ENCODE results near the gene ZNFX1.
"Not testable (repeated sequence)": the region's sequence is repeated elsewhere in the genome, so short reads cannot be mapped to it uniquely, and the experiment has no call there.

ZNFX1 gene

GRCh38 chr20:49229381-49229780, 48.5 kb downstream of the ZNFX1 start:
- Histone ChIP-seq H3K4me3 (ENCODE audit: low read length in 2 of 2) (no peak overlapping the region), H3K36me3 (ENCODE audit: control insufficient read depth in 2 of 2, insufficient read depth in 2 of 2, low read length in 2 of 2) (peaks cover 61% of the 10 kb centered on the region in 2 donors), H3K27me3 (ENCODE audit: control insufficient read depth in 1 of 2, insufficient read depth in 2 of 2, low read length in 2 of 2) (no peaks in the 10 kb centered on the region), H3K27ac (ENCODE audit: low read length) (no peak overlapping the region), H3K9me3 (ENCODE audit: control insufficient read depth in 2 of 2, low read length in 2 of 2) (no peaks in the 10 kb centered on the region), H3K9ac (ENCODE audit: low read length in 2 of 2) (no peak overlapping the region), H3K4me1 (ENCODE audit: control insufficient read depth, insufficient read depth, low read length) (no peaks in the 10 kb centered on the region)

- Histone ChIP-seq H3K27ac (ENCODE audit: low read length) (no peak overlapping the region), H3K27me3 (ENCODE audit: control insufficient read depth in 1 of 2, insufficient read depth in 2 of 2, low read length in 2 of 2) (no peaks in the 10 kb centered on the region), H3K9ac (ENCODE audit: low read length in 2 of 2) (no peak overlapping the region), H3K4me3 (ENCODE audit: low read length in 2 of 2) (no peak overlapping the region), H3K9me3 (ENCODE audit: control insufficient read depth in 2 of 2, low read length in 2 of 2) (no peaks in the 10 kb centered on the region), H3K36me3 (ENCODE audit: control insufficient read depth in 2 of 2, insufficient read depth in 2 of 2, low read length in 2 of 2) (peaks cover 59 to 65% of the 10 kb centered on the region in 2 donors), H3K4me1 (ENCODE audit: control insufficient read depth, insufficient read depth, low read length) (no peaks in the 10 kb centered on the region)
Observed at GRCh38 chr20:49228676-49229075, 49.2 kb downstream of the ZNFX1 start.

GRCh38 chr20:49225896-49226295, 52.0 kb downstream of the ZNFX1 start:
- H3K9ac ChIP-seq (ENCODE audit: low read length in 2 of 2) = no peak overlapping the region
- H3K9me3 ChIP-seq (ENCODE audit: control insufficient read depth in 2 of 2, low read length in 2 of 2) = no peaks in the 10 kb centered on the region
- H3K4me3 ChIP-seq (ENCODE audit: low read length in 2 of 2) = no peak overlapping the region
- H3K27me3 ChIP-seq (ENCODE audit: control insufficient read depth in 1 of 2, insufficient read depth in 2 of 2, low read length in 2 of 2) = no peaks in the 10 kb centered on the region
- H3K4me1 ChIP-seq (ENCODE audit: control insufficient read depth, insufficient read depth, low read length) = no peaks in the 10 kb centered on the region
- H3K36me3 ChIP-seq (ENCODE audit: control insufficient read depth in 2 of 2, insufficient read depth in 2 of 2, low read length in 2 of 2) = peaks cover 54 to 68% of the 10 kb centered on the region in 2 donors
- no peak overlapping the region for H3K27ac ChIP-seq (ENCODE audit: low read length)

GRCh38 chr20:49219924-49220831, 57.7 kb downstream of the ZNFX1 start:
- no peaks in the 10 kb centered on the region for H3K9me3 ChIP-seq (ENCODE audit: control insufficient read depth in 2 of 2, low read length in 2 of 2)
- peaks cover 20% of the 10 kb centered on the region for H3K4me1 ChIP-seq (ENCODE audit: control insufficient read depth, insufficient read depth, low read length)
- no peaks in the 10 kb centered on the region for H3K27me3 ChIP-seq (ENCODE audit: control insufficient read depth in 1 of 2, insufficient read depth in 2 of 2, low read length in 2 of 2)
- H3K9ac ChIP-seq (ENCODE audit: low read length in 2 of 2) = peak overlapping the region; percentile 88 to 98
- H3K36me3 ChIP-seq (ENCODE audit: control insufficient read depth in 2 of 2, insufficient read depth in 2 of 2, low read length in 2 of 2) = peaks cover 27 to 31% of the 10 kb centered on the region in 2 donors
- peak overlapping the region; percentile 99 to 100 for H3K4me3 ChIP-seq (ENCODE audit: low read length in 2 of 2)
- peak overlapping the region; percentile 90 for H3K27ac ChIP-seq (ENCODE audit: low read length)

GRCh38 chr20:49219091-49219923, 58.5 kb downstream of the ZNFX1 start, which contains the start of gene DDX27:
TSS of gene DDX27 (plus strand) at chr20:49219416. CDS start at chr20:49219449, 33 bp downstream.
- Histone ChIP-seq H3K27me3 (ENCODE audit: control insufficient read depth in 1 of 2, insufficient read depth in 2 of 2, low read length in 2 of 2) (no peaks in the 10 kb centered on the region), H3K4me1 (ENCODE audit: control insufficient read depth, insufficient read depth, low read length) (peaks cover 20% of the 10 kb centered on the region), H3K9ac (ENCODE audit: low read length in 2 of 2) (peak within 1 kb of the TSS; percentile 88 to 98), H3K36me3 (ENCODE audit: control insufficient read depth in 2 of 2, insufficient read depth in 2 of 2, low read length in 2 of 2) (peaks cover 18 to 22% of the 10 kb centered on the region in 2 donors), H3K9me3 (ENCODE audit: control insufficient read depth in 2 of 2, low read length in 2 of 2) (no peaks in the 10 kb centered on the region), H3K4me3 (ENCODE audit: low read length in 2 of 2) (peak within 1 kb of the TSS; percentile 99 to 100), H3K27ac (ENCODE audit: low read length) (peak within 1 kb of the TSS; percentile 90)

- Histone ChIP-seq H3K36me3 (ENCODE audit: control insufficient read depth in 2 of 2, insufficient read depth in 2 of 2, low read length in 2 of 2) (peaks cover 15 to 16% of the 10 kb centered on the region in 2 donors), H3K9ac (ENCODE audit: low read length in 2 of 2) (peak overlapping the region in 1 of 2 donors; percentile 88), H3K27ac (ENCODE audit: low read length) (peak overlapping the region; percentile 31), H3K4me1 (ENCODE audit: control insufficient read depth, insufficient read depth, low read length) (peaks cover 20% of the 10 kb centered on the region), H3K4me3 (ENCODE audit: low read length in 2 of 2) (peak overlapping the region; percentile 99 to 100)
- not testable (repeated sequence) for H3K27me3 ChIP-seq (ENCODE audit: control insufficient read depth in 1 of 2, insufficient read depth in 2 of 2, low read length in 2 of 2); H3K9me3 ChIP-seq (ENCODE audit: control insufficient read depth in 2 of 2, low read length in 2 of 2)
Observed at GRCh38 chr20:49218739-49219090, 59.1 kb downstream of the ZNFX1 start.

- Histone ChIP-seq H3K9ac (ENCODE audit: low read length in 2 of 2) (no peak overlapping the region), H3K9me3 (ENCODE audit: control insufficient read depth in 2 of 2, low read length in 2 of 2) (no peaks in the 10 kb centered on the region), H3K4me1 (ENCODE audit: control insufficient read depth, insufficient read depth, low read length) (peaks cover 20% of the 10 kb centered on the region), H3K27ac (ENCODE audit: low read length) (no peak overlapping the region), H3K36me3 (ENCODE audit: control insufficient read depth in 2 of 2, insufficient read depth in 2 of 2, low read length in 2 of 2) (peaks cover 6% of the 10 kb centered on the region in 2 donors), H3K27me3 (ENCODE audit: control insufficient read depth in 1 of 2, insufficient read depth in 2 of 2, low read length in 2 of 2) (no peaks in the 10 kb centered on the region), H3K4me3 (ENCODE audit: low read length in 2 of 2) (peak overlapping the region in 1 of 2 donors; percentile 52)
Observed at GRCh38 chr20:49216991-49217578, 60.8 kb downstream of the ZNFX1 start.

- Histone ChIP-seq H3K4me3 (ENCODE audit: low read length in 2 of 2) (no peak overlapping the region), H3K9me3 (ENCODE audit: control insufficient read depth in 2 of 2, low read length in 2 of 2) (peaks cover 0 to 1% of the 10 kb centered on the region in 2 donors), H3K27me3 (ENCODE audit: control insufficient read depth in 1 of 2, insufficient read depth in 2 of 2, low read length in 2 of 2) (no peaks in the 10 kb centered on the region), H3K9ac (ENCODE audit: low read length in 2 of 2) (no peak overlapping the region), H3K36me3 (ENCODE audit: control insufficient read depth in 2 of 2, insufficient read depth in 2 of 2, low read length in 2 of 2) (no peaks in the 10 kb centered on the region), H3K4me1 (ENCODE audit: control insufficient read depth, insufficient read depth, low read length) (peaks cover 14% of the 10 kb centered on the region), H3K27ac (ENCODE audit: low read length) (no peak overlapping the region)
Observed at GRCh38 chr20:49215232-49215631, 62.6 kb downstream of the ZNFX1 start.

- Histone ChIP-seq H3K4me1 (ENCODE audit: control insufficient read depth, insufficient read depth, low read length) (peaks cover 8% of the 10 kb centered on the region), H3K4me3 (ENCODE audit: low read length in 2 of 2) (no peak overlapping the region), H3K9ac (ENCODE audit: low read length in 2 of 2) (no peak overlapping the region), H3K27me3 (ENCODE audit: control insufficient read depth in 1 of 2, insufficient read depth in 2 of 2, low read length in 2 of 2) (no peaks in the 10 kb centered on the region), H3K27ac (ENCODE audit: low read length) (no peak overlapping the region), H3K36me3 (ENCODE audit: control insufficient read depth in 2 of 2, insufficient read depth in 2 of 2, low read length in 2 of 2) (no peaks in the 10 kb centered on the region), H3K9me3 (ENCODE audit: control insufficient read depth in 2 of 2, low read length in 2 of 2) (peaks cover 2 to 4% of the 10 kb centered on the region in 2 donors)
Observed at GRCh38 chr20:49214571-49214970, 63.3 kb downstream of the ZNFX1 start.

GRCh38 chr20:49210757-49211110, 67.1 kb downstream of the ZNFX1 start:
- H3K9me3 ChIP-seq (ENCODE audit: control insufficient read depth in 2 of 2, low read length in 2 of 2) = peaks cover 2 to 4% of the 10 kb centered on the region in 2 donors
- no peak overlapping the region for H3K27ac ChIP-seq (ENCODE audit: low read length)
- H3K4me1 ChIP-seq (ENCODE audit: control insufficient read depth, insufficient read depth, low read length) = no peaks in the 10 kb centered on the region

More at GRCh38 chr20:49210757-49211110, 67.1 kb downstream of the ZNFX1 start:
- Histone ChIP-seq H3K9ac (ENCODE audit: low read length in 2 of 2) (no peak overlapping the region), H3K4me3 (ENCODE audit: low read length in 2 of 2) (no peak overlapping the region), H3K36me3 (ENCODE audit: control insufficient read depth in 2 of 2, insufficient read depth in 2 of 2, low read length in 2 of 2) (no peaks in the 10 kb centered on the region), H3K27me3 (ENCODE audit: control insufficient read depth in 1 of 2, insufficient read depth in 2 of 2, low read length in 2 of 2) (no peaks in the 10 kb centered on the region)

Measured in stomach smooth muscle (tissue), 2 donors.